Adrenal gland (tissue), 12 donors: ENCODE results near the gene RIMBP3B. TPM values are rescaled to one million over a fixed set of nuclear protein-coding genes. Genes with fewer than 3 reads are reported as not detected.

Source experiments
- polyA plus RNA-seq, 3 donors: library from polyadenylated mRNA; stranded (reverse); fragments of 200-250 nt in 2 of 3; fragments of 350-450 nt in 1 of 3; fragmentation: Illumina TruSeq in 1 of 3; extraction: RNeasy Lipid Tissue Mini Kit (QIAGEN cat#74804) in 1 of 3; gene quantifications; one replicate each; pipeline ENCODE4 v1.2.3, GENCODE V29; 2013 to 2014
- small RNA-seq, 2 donors: library from RNA; depleted of rRNA; stranded (forward); fragments of <200 nt; gene quantifications; one replicate each; pipeline ENCODE3, GENCODE V24; 2016
- total RNA-seq, 9 donors: library from RNA; depleted of rRNA in 4 of 9; stranded (reverse); fragments of >200 nt in 4 of 9; fragments of 120-200 nt in 1 of 9; fragmentation: NEBNext Ultra II Directional in 1 of 9; extraction: Animal tissue kit (Norgen Biotek cat#: 25700) in 1 of 9; gene quantifications; one replicate each; pipeline versions ENCODE4 v1.1.0 to v1.2.4, GENCODE V29; 2013 to 2023
- donor health status: healthy with polysubstance abuse.
- donor health status: Bipolar disorder and iron deficiency.
- donor health status: DM: yes; HTN: yes; CAD: no.
- donor health status: DM: no; HTN: no; CAD: no.
- donor health status: DM: no; HTN: no; CAD: no.
- donor health status: DM: yes; HTN: yes; CAD: no.

RIMBP3B gene
- total and polyA plus RNA-seq, 12 donors, result 0.03 to 0.31 (median 0.12) TPM; not detected in 6

Small RNAs within 50 kb of the gene (small RNA-seq; reads per million reads assigned to genes)
- gene RF00492 (0 reads per million in 2 donors), gene RN7SKP63 (0 reads per million in 2 donors)

Other genes with a start within 250 kb of the RIMBP3B start
- gene HIC2, start 33.6 kb downstream of the RIMBP3B start, total RNA-seq, result 1 to 10 TPM; 1.8 to 7.9 (median 2.6) TPM
- 1 to 10 TPM in 1 of 3 donors, under 1 TPM in 2; 0.57 to 2.7 (median 0.94) TPM for gene HIC2, start 33.6 kb downstream of the RIMBP3B start, polyA plus RNA-seq
- 1 to 10 TPM in 3 of 9 donors, under 1 TPM in 4, not detected in 2; 0.14 to 7.7 (median 0.98) TPM for gene TMEM191C, start 83.6 kb downstream of the RIMBP3B start, total RNA-seq
- gene TMEM191C, start 83.6 kb downstream of the RIMBP3B start, polyA plus RNA-seq, result 1 to 10 TPM in 2 of 3 donors, under 1 TPM in 1; 0.35 to 4.1 (median 3.6) TPM
- 1 to 10 TPM in 1 of 9 donors, under 1 TPM in 6, not detected in 2; 0.19 to 2.5 (median 0.28) TPM for gene RIMBP3C, start 167.7 kb downstream of the RIMBP3B start, total RNA-seq
- under 1 TPM in 1 of 3 donors, not detected in 2; 0.18 TPM for gene RIMBP3C, start 167.7 kb downstream of the RIMBP3B start, polyA plus RNA-seq
- 10 to 100 TPM; 48.5 to 79.7 (median 57.9) TPM for gene UBE2L3, start 184.0 kb downstream of the RIMBP3B start, total RNA-seq
- gene UBE2L3, start 184.0 kb downstream of the RIMBP3B start, polyA plus RNA-seq, result 100 to 1,000 TPM in 1 of 3 donors, 10 to 100 TPM in 2; 64.0 to 142 (median 66.1) TPM
- 10 to 100 TPM in 8 of 9 donors, 1 to 10 TPM in 1; 8.9 to 33.6 (median 17.4) TPM for gene YDJC, start 246.3 kb downstream of the RIMBP3B start, total RNA-seq
- gene YDJC, start 246.3 kb downstream of the RIMBP3B start, polyA plus RNA-seq, result 10 to 100 TPM in 2 of 3 donors, 1 to 10 TPM in 1; 2.5 to 36.2 (median 31.2) TPM
- under 1 TPM in 7 of 9 donors, not detected in 2; 0.19 to 0.50 (median 0.28) TPM for gene CCDC116, start 249.0 kb downstream of the RIMBP3B start, total RNA-seq
- gene CCDC116, start 249.0 kb downstream of the RIMBP3B start, polyA plus RNA-seq, result 1 to 10 TPM in 1 of 3 donors, under 1 TPM in 1, not detected in 1; 0.77 to 1.9 TPM